GM12878 (cell line): Measurements from ENCODE around the gene LTBP3. TPM values are rescaled to one million over a fixed set of nuclear protein-coding genes. Genes with fewer than 3 reads are reported as not detected.

Source experiments
- BCL11A ChIP-seq: IDR thresholded peaks from 2 replicates; pipeline ENCODE4 v1.6.1; 2011; ENCODE audit warnings: low read depth, low read length
- CREB1 ChIP-seq: IDR thresholded peaks from 2 replicates; pipeline ENCODE4 v1.6.1; 2012; ENCODE audit warnings: low read depth, mild to moderate bottlenecking, inconsistent platforms
- NKRF ChIP-seq: fragments of 450-650 bp; conservative IDR thresholded peaks from 2 replicates; pipeline ENCODE4 v1.6.1; 2017; ENCODE audit warnings: mild to moderate bottlenecking, moderate library complexity
- POU2F2 ChIP-seq: IDR thresholded peaks from 3 replicates; pipeline ENCODE4 v1.6.1; 2011; ENCODE audit warnings: low read depth, mild to moderate bottlenecking, low read length, borderline replicate concordance
- RAD51 ChIP-seq: fragments of 450-650 bp; IDR thresholded peaks from 2 replicates; pipeline ENCODE4 v1.6.1; 2016; ENCODE audit warnings: moderate library complexity, mild to moderate bottlenecking, inconsistent platforms
- RB1 ChIP-seq: fragments of 450-650 bp; formaldehyde crosslinking; IDR thresholded peaks from 2 replicates; pipeline ENCODE4 v1.6.1; 2017; ENCODE audit warnings: mild to moderate bottlenecking, borderline replicate concordance
- SMAD1 ChIP-seq: fragments of 450-650 bp; IDR thresholded peaks from 2 replicates; pipeline ENCODE4 v1.6.1; 2018; ENCODE audit warnings: mild to moderate bottlenecking, low read depth; ENCODE audit not compliant: partially characterized antibody
- ZNF24 ChIP-seq: fragments of 450-650 bp; IDR thresholded peaks from 2 replicates; pipeline ENCODE4 v1.6.1; 2017; ENCODE audit warnings: antibody characterized with exemption, mild to moderate bottlenecking
- ZNF687 ChIP-seq: fragments of 450-650 bp; IDR thresholded peaks from 2 replicates; pipeline ENCODE4 v1.6.1; 2017; ENCODE audit warnings: mild to moderate bottlenecking, moderate library complexity
- polyA plus RNA-seq, 11 experiments: library from polyadenylated mRNA; depleted of rRNA in 4 of 11; unstranded in 6 of 11; stranded (reverse) in 5 of 11; fragments of >200 nt; fragmentation: Nextera tagmentation in 4 of 11; fragmentation: Illumina TruSeq in 1 of 11; extraction: Ambion mirVana in 4 of 11; extraction: Trizol in 1 of 11; gene quantifications; 1 replicate in 1 of 11; 2 replicates in 10 of 11; pipeline versions ENCODE4 v1.2.1 to v1.2.3, GENCODE V29; 2011 to 2016; ENCODE audit warnings: inconsistent platforms in 2 of 11, missing spikeins in 2 of 11, low read depth in 1 of 11
- total RNA-seq, 4 experiments: library from RNA; depleted of rRNA in 3 of 4; stranded (reverse); fragments of >200 nt in 3 of 4; fragmentation: Illumina TruSeq in 1 of 4; extraction: Trizol in 1 of 4; gene quantifications; 2 replicates each; pipeline versions ENCODE4 v1.2.1 to v1.2.3, GENCODE V29; 2013 to 2021

The LTBP3 gene
- total and polyA plus RNA-seq, 10 of the 15 experiments (the other 5 are each of a cell fraction or from before 2014, with no cell fraction given): 2.2 to 12.2 (median 6.2) TPM; not detected in 2

DNA sequence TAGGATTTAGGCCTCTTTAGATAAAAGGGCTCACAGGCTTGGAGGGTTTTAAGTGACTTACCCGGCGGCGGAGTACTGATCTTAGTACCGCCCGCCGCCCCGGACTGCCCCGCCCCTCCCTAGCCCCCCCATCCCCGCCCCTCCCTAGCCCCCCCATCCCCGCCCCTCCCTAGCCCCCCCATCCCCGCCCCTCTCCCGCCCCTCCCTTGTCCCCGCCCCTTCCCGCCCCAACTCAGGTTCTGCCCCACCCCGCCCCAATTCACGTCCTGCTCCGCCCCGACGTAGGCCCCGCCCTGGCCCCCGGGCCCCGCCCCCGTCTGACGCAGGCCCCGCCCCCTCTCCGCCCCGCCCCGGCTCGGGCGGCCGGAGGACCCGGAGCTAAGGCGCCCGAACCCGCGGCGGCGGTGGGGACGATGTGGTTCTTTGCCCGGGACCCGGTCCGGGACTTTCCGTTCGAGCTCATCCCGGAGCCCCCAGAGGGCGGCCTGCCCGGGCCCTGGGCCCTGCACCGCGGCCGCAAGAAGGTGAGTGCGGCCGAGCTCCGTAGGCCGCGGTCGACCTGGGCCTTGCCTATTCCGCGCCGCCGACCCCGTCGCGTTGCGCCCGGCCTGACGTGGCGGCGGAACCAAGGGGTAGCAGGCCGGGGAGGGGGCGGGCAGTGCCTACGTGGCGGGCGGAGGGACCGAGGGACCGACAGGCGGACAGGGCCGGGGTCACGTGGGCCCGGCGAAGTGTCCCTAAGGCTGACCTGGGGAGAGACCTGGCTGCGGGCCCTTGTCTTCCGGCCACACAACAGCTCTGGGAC, 33.2 kb downstream of the LTBP3 start, which contains the start of gene SCYL1 (continued):
- peak; percentile 53; the same call in 1 of the 2 replicates for TF ChIP-seq RB1
- no peak for TF ChIP-seq SMAD1
- TF ChIP-seq CREB1: peak; percentile 54; the same call in 1 of the 2 replicates
- peak; percentile 52; the same call in 1 of the 2 replicates for TF ChIP-seq ZNF687
- 0 out of 3 replicates have a peak, but pooled peaks have one; percentile 12 for TF ChIP-seq POU2F2
- no peak for TF ChIP-seq BCL11A
- TF ChIP-seq ZNF24: peak; percentile 45; the same call in 1 of the 2 replicates
- peak; percentile 83 for TF ChIP-seq NKRF
- peak; percentile 72 for TF ChIP-seq RAD51
- TF ChIP-seq, all 136 proteins: peak for 25
